Loucy (cell line): ENCODE measurements around the gene MTHFSD.

Experiments
- CTCF ChIP-seq: fragments of 200-600 bp; sonication (generic); conservative IDR thresholded peaks from 2 replicates; pipeline ENCODE4 v1.5.1; 2014; ENCODE audit warnings: mild to moderate bottlenecking, antibody characterized with exemption, low read length
- EZH2phosphoT487 ChIP-seq: fragments of 200-600 bp; IDR thresholded peaks from 2 replicates; pipeline ENCODE4 v1.6.1; 2018; ENCODE audit warnings: antibody characterized with exemption, mild to moderate bottlenecking, moderate library complexity, borderline replicate concordance

GRCh38 chr16:86585821-86586611 is 31.0 kb upstream of the MTHFSD start:
- no peak for TF ChIP-seq CTCF
- no peak for TF ChIP-seq EZH2phosphoT487
